MM.1S (cell line): Measurements from ENCODE around the gene ANKDD1A.

Experiments
- CTCF ChIP-seq: fragments of 300-600 bp; sonication (generic); IDR thresholded peaks from 2 replicates; pipeline ENCODE4 v1.5.1; 2016; ENCODE audit warnings: antibody characterized with exemption, low read length, mixed read lengths
- EZH2 ChIP-seq: fragments of 300-600 bp; sonication (generic); optimal IDR thresholded peaks from 2 replicates; pipeline ENCODE3; 2017; ENCODE audit warnings: low read depth, mild to moderate bottlenecking, antibody characterized with exemption, low read length, mixed read lengths
- EZH2phosphoT487 ChIP-seq: fragments of 300-600 bp; sonication (generic); IDR thresholded peaks from 2 replicates; pipeline ENCODE4 v1.6.1; 2018; ENCODE audit warnings: antibody characterized with exemption, low read length

DNA sequence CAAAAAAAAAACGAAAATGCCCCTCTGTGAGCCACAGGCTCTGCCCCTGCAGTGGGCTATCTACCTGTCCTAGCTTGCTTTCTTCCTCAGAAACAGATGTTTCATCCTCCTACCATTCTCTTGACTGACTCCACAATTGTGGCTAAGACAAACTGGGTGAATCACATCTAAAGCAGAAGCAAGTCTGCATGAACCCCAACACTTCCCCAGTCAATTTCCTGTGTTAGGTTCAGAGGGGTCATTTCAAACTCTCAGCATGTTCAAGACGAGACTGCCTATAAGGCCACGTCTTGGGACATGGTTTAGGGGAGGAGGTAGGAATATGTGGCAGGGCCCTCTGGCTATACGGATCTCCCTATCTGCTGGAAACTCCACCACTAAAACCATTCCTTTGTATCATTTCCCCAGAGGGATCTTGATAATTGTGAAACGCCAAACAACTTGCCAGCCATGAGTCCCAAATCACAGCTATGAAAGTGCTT is 28.6 kb upstream of the ANKDD1A start:
- no peak for TF ChIP-seq CTCF
- no peak for TF ChIP-seq EZH2
- no peak for TF ChIP-seq EZH2phosphoT487
